Spinal cord (tissue), 10 donors: ENCODE data around the gene CEP104. TPM values are rescaled to one million over a fixed set of nuclear protein-coding genes. Genes with fewer than 3 reads are reported as not detected.

Experiments used
- DNase-seq, 6 donors: peaks; one replicate each; pipeline versions ENCODE4 v3.0.0 to v3.0.0-alpha.2; 2013 to 2015; ENCODE audit warnings: low spot score in 6 of 6, low read depth in 4 of 6
- H3K27ac ChIP-seq: one replicate; pipeline ENCODE4 v1.5.1; 2013; ENCODE audit warnings: low read depth, low read length, control low read depth
- H3K27me3 ChIP-seq: one replicate; pipeline ENCODE4 v1.6.1; 2013; ENCODE audit warnings: low read length; ENCODE audit not compliant: control insufficient read depth, insufficient read depth
- H3K36me3 ChIP-seq: one replicate; pipeline ENCODE4 v1.6.1; 2013; ENCODE audit warnings: low read length; ENCODE audit not compliant: control insufficient read depth, insufficient read depth
- H3K4me1 ChIP-seq: one replicate; pipeline ENCODE4 v1.6.1; 2013; ENCODE audit warnings: low read length; ENCODE audit not compliant: control insufficient read depth, insufficient read depth
- H3K4me3 ChIP-seq: one replicate; pipeline ENCODE4 v1.5.1; 2013; ENCODE audit warnings: low read depth, low read length, control low read depth
- H3K9me3 ChIP-seq: one replicate; pipeline ENCODE4 v1.6.1; 2013; ENCODE audit warnings: low read length; ENCODE audit not compliant: control insufficient read depth, insufficient read depth
- WGBS: methylation state at CpG from one replicate; pipeline ENCODE4 v1.1.5; 2013; ENCODE audit warnings: missing lambda C conversion rate; ENCODE audit not compliant: insufficient coverage; 5-methylcytosine and 5-hydroxymethylcytosine counted together
- polyA plus RNA-seq, 2 donors: library from polyadenylated mRNA; unstranded; fragments of 120-200 nt; gene quantifications; one replicate each; pipeline ENCODE4 v1.2.1, GENCODE V29; 2013; ENCODE audit not compliant: insufficient read length in 2 of 2
- total RNA-seq, 2 donors: library from RNA; depleted of rRNA in 1 of 2; stranded (reverse); fragments of 120-200 nt in 1 of 2; fragments of >200 nt in 1 of 2; gene quantifications; one replicate each; pipeline versions ENCODE4 v1.2.3 to v1.2.4, GENCODE V29; 2013 to 2014
- donor health status: healthy.

The CEP104 gene
- total and polyA plus RNA-seq, 4 donors, result 23.9 to 43.8 (median 34.3) TPM

DNA sequence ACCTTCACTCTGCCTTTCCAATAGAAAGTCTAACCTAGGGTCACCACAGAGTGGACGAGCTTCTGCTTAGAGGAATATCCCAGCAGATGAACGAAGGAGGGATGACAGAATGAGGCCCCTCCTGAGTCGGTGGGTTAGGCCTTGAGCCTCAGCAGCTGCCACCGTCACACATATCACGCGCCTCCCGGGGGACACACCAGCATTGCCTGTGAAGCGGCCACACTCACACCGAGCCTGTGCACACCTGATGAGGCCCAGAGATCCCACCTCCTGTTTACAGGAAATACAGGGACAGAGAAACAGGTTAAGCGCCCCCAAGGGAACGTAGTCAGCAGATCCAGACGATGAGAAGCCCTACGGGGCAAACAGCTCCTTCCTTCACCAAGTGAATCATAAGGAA lies 35.6 kb downstream of the CEP104 start:
- Histone ChIP-seq H3K27me3 (no peaks in the 10 kb centered on the region), H3K4me1 (peaks cover 20% of the 10 kb centered on the region), H3K27ac (no peak overlapping the region), H3K9me3 (no peaks in the 10 kb centered on the region), H3K36me3 (peaks cover 91% of the 10 kb centered on the region), H3K4me3 (no peak overlapping the region)
- DNase-seq, result peak in 1 of 6 donors; percentile 73
- 61% methylated on average over 10 of the region's 13 CpGs for WGBS

DNA sequence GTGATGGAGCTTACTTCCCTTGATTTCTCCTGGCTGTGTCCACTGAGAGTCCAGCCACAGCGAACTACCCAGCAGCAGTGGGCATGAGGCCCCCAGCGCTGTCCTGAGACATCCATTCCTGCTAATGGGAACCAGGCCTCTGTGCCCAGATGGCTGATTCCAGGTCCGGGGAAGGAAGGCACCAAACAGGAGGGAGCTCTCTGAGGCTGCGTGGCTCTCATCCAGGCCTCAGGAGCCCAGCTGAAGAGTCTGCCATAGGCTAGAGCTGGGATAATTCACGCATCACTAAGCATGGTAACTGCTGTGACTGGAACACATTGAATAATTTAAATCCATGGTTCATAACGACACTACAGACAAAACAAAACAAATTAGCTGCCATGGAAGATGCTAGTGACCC lies 36.0 kb downstream of the CEP104 start:
- 53% methylated on average over 6 of the region's 6 CpGs for WGBS
- Histone ChIP-seq H3K36me3 (peaks cover 92% of the 10 kb centered on the region), H3K9me3 (no peaks in the 10 kb centered on the region), H3K27ac (no peak overlapping the region), H3K4me1 (peaks cover 20% of the 10 kb centered on the region), H3K27me3 (no peaks in the 10 kb centered on the region), H3K4me3 (no peak overlapping the region)
- peak in 5 of 6 donors; percentile 4 to 91 (median 37) for DNase-seq

DNA sequence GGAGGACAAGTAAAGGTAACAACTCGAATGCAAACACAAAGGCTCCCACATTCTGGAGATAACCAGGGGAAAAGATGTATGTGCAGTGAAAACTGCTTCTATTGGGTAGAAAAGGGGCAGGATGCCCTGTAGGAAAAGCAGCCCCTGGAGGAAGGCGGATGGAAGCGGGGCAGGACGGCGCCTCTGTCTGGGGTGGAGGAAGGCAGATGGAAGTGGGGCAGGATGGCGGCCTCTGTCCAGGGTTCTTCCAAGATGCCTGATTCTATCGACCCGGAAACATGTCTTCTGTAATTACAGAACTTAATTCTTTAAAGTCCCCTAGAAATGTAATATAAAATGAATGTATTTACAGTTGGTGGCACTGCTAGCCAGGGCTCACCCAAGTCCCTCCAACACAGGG lies 36.7 kb downstream of the CEP104 start:
- no peak for DNase-seq
- H3K4me3 ChIP-seq, result no peak overlapping the region
- WGBS, result 84% methylated on average over 4 of the region's 8 CpGs

DNA sequence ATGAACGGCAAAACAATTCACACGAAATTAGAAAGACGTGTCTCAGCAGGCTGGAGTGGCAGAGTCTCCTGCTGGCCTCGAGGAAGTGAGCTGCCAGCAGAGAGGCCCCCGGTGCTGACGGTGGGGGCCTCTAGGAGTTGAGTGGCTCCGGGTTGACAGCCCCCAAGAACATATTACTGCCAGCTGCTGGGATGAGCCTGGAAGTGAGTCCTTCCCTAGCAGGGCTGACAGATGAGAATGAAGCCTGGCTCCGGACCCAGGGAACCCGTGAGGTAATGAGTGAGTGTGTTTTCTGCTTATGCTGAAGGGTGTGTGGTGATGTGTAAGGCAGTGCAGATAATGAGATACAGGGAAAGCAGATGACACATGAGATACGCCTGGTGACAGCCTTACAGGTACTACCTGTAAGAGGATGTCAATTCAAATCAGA lies 37.2 kb downstream of the CEP104 start:
- WGBS, result 61% methylated on average over 10 of the region's 10 CpGs
- H3K4me1 ChIP-seq, result peaks cover 20% of the 10 kb centered on the region
- peak in 1 of 6 donors; percentile 34 for DNase-seq
- no peak overlapping the region for H3K4me3 ChIP-seq
- H3K9me3 ChIP-seq, result no peaks in the 10 kb centered on the region
- H3K27ac ChIP-seq, result no peak overlapping the region
- no peaks in the 10 kb centered on the region for H3K27me3 ChIP-seq
- peaks cover 91% of the 10 kb centered on the region for H3K36me3 ChIP-seq

More for the DNA sequence above, 36.7 kb downstream of the CEP104 start:
- no peaks in the 10 kb centered on the region for H3K27me3 ChIP-seq
- peaks cover 20% of the 10 kb centered on the region for H3K4me1 ChIP-seq
- H3K9me3 ChIP-seq, result no peaks in the 10 kb centered on the region
- H3K36me3 ChIP-seq, result peaks cover 91% of the 10 kb centered on the region
- no peak overlapping the region for H3K27ac ChIP-seq

DNA sequence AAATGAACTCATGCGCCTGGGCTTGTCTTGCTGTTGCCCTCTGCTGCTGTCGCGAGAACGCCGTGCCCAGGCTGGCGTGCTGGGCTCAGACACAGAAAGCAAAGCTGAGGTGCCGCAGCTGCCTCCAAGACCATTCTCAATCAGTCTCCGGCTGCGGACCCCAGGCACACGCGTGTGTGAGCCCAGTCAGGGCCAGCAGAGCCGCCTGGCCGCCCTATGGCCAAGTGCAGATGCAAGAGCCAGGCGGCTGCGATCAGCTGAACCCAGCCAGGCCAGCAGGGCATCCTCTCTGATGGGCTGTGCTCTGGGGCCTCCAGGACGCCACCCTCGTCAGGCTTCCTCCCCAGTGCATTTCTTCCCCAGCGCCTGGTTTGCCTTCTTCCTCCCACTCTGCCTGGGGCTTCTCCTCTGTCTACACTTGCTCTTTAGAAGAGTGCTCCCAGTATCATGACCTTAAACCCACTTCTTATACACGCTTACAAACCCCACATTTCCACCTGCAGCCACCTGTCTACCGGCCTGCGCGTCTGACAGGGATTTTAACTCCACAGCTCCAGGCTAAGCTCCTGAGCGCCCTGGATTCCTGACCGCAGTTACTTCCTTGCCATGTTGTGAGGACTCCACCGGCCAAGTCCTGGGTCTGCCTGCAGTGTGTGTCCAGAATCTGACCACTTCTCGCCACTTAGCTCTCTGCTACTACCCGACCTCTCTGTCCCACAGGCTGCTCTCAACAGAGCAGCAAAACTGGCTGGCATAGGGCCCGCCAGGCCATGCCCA lies 39.0 kb downstream of the CEP104 start:
- WGBS, result 90% methylated on average over 27 of the region's 28 CpGs
- H3K27ac ChIP-seq, result no peak overlapping the region

DNA sequence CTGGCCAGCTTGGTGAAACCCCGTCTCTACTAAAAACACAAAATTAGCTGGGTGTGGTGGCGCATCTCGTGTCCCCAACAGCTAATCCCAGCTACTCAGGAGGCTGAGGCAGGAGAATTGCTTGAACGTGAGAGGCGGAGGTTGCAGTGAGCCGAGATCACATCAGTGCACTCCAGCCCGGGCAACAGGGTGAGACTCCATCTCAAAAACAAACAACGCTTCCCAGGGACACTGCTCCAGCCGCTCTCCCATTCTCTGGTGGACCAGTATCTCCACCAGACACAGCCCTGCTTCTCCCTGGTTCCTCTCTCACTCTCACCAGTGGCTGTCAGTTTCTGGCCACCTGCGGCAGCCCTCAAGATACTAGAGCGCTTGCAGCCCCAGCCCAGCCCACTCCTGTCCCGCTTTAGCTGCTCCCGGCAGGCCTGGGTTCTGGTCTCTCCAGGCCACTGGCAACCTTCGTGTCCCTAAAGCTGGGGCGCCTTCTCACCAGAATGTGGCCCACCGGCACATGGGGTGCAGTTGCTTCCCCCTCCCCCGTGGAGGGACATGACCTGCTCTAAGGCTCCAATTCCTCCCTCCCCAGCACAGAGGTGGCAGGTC lies 39.8 kb downstream of the CEP104 start:
- DNase-seq, result no peak
- H3K27me3 ChIP-seq, result no peaks in the 10 kb centered on the region
- H3K4me1 ChIP-seq, result peaks cover 17% of the 10 kb centered on the region
- peaks cover 79% of the 10 kb centered on the region for H3K36me3 ChIP-seq
- no peaks in the 10 kb centered on the region for H3K9me3 ChIP-seq
- H3K4me3 ChIP-seq, result no peak overlapping the region
- H3K27ac ChIP-seq, result no peak overlapping the region
- 91% methylated on average over 17 of the region's 17 CpGs for WGBS

More for the DNA sequence above, 39.0 kb downstream of the CEP104 start:
- Histone ChIP-seq H3K4me1 (peaks cover 20% of the 10 kb centered on the region), H3K9me3 (no peaks in the 10 kb centered on the region), H3K27me3 (no peaks in the 10 kb centered on the region), H3K36me3 (peaks cover 85% of the 10 kb centered on the region), H3K4me3 (no peak overlapping the region)
- DNase-seq, result no peak

DNA sequence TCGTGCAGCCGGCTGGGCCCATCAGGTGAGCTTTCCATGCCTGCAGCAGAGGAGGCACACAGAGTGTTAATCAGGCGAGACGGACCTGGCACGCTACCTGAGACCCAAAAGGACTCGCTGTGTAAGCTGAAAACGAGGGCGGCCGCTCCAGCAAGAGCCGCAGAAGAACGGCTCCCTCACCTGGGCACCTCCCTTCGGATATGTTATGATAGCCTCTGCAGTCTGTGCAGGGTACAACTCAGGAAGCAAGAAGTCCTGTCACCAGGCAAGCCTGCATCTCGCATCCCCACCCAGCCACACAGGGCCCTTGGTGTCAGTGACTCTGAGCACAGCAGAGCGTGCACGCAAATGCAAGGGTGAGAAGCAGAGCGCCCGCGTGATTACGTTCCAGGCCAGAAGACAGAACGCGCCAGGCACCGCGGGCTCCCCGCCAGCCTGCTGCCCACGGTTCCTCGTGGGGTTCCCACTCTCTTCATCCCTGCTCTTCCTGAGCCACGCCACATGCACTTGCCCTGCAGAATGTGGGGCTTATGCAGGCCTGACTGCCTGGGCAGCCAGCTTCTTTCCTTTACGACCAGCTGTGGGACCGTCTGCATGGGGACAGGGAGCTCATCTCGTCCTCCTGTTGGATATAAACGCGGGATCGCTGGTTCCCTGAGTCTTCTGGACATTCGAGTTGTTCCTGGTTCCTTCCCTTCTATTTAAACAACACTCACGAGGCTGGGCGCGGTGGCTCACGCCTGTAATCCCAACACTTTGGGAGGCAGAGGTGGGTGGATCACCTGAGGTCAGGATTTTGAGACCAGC lies 40.5 kb downstream of the CEP104 start:
- Histone ChIP-seq H3K36me3 (peaks cover 72% of the 10 kb centered on the region), H3K4me1 (peaks cover 14% of the 10 kb centered on the region), H3K9me3 (no peaks in the 10 kb centered on the region), H3K27ac (no peak overlapping the region), H3K4me3 (no peak overlapping the region), H3K27me3 (no peaks in the 10 kb centered on the region)
- DNase-seq, result no peak
- WGBS, result 91% methylated on average over 33 of the region's 38 CpGs

DNA sequence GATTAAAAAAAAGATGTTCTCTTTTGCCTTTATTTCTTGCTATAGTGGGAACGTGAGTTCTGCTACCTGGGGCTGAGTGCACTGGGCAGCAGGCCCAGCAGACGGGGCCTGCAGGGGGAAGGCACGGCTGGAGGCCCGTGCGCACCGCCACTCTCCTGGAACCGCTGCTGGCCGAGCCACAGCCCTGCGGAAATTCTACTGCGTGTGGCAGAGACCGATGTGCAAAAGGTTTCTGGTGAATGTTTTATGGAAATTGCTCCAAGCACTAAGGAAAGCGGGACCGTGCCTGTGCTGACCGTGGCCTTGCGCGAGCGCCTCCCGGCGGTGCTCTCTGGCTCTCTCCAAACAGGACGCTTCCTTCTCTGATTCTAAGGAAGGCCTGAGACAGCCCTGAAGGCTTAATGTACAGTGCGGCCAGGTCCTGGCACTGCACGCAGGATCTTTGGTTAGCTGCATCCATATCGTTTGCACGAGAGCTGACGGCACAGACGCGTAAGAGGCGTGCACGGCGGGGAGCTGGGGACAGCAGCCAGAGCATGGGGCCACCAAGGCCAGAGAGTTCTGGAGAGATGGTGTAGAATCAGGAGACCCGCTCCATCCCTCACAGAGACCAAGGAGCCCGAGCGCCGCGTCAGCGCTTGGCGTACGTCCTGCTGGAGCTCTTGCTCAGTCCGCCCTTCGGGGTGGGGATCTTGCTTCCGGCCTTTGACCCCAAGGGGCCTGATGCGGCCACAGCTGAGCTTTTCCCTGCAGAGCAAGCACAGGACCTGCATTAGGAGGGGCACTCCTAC lies 42.0 kb downstream of the CEP104 start:
- DNase-seq, result no peak
- Histone ChIP-seq H3K36me3 (peaks cover 60% of the 10 kb centered on the region), H3K9me3 (no peaks in the 10 kb centered on the region), H3K27me3 (no peaks in the 10 kb centered on the region), H3K4me3 (no peak overlapping the region), H3K4me1 (no peaks in the 10 kb centered on the region), H3K27ac (no peak overlapping the region)
- WGBS, result 90% methylated on average over 42 of the region's 42 CpGs

DNA sequence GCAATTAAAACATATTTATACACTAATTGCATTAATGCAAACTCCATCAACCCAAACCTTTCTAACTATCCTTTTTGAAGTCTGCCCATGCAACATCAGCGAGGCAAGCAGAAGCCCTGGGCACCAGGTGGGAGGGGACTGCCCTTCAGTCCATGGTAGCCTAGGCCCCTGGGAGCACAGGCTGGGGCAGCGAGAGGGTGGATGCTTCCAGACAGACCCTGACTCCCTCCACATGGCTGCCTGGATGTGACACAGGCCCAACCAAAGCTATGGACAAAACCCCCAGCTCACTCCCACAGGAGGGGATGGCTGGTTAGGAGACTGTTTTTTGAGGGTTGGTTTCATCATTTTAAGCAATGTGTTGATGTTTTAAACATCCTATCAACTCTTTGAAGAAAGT lies 42.9 kb downstream of the CEP104 start:
- no peak overlapping the region for H3K27ac ChIP-seq
- WGBS, result 80% methylated on average over 1 of the region's 2 CpGs
- no peaks in the 10 kb centered on the region for H3K9me3 ChIP-seq
- no peak overlapping the region for H3K4me3 ChIP-seq
- no peaks in the 10 kb centered on the region for H3K27me3 ChIP-seq
- no peak for DNase-seq
- peaks cover 51% of the 10 kb centered on the region for H3K36me3 ChIP-seq
- H3K4me1 ChIP-seq, result no peaks in the 10 kb centered on the region
